Measurements from ENCODE around the gene ADAR.
A peak's percentile ranks its signal among the peaks of the same experiment; 100 is the strongest.
"Not testable (repeated sequence)": the region's sequence is repeated elsewhere in the genome, so short reads cannot be mapped to it uniquely, and the experiment has no call there.

Gene ADAR, protein sequence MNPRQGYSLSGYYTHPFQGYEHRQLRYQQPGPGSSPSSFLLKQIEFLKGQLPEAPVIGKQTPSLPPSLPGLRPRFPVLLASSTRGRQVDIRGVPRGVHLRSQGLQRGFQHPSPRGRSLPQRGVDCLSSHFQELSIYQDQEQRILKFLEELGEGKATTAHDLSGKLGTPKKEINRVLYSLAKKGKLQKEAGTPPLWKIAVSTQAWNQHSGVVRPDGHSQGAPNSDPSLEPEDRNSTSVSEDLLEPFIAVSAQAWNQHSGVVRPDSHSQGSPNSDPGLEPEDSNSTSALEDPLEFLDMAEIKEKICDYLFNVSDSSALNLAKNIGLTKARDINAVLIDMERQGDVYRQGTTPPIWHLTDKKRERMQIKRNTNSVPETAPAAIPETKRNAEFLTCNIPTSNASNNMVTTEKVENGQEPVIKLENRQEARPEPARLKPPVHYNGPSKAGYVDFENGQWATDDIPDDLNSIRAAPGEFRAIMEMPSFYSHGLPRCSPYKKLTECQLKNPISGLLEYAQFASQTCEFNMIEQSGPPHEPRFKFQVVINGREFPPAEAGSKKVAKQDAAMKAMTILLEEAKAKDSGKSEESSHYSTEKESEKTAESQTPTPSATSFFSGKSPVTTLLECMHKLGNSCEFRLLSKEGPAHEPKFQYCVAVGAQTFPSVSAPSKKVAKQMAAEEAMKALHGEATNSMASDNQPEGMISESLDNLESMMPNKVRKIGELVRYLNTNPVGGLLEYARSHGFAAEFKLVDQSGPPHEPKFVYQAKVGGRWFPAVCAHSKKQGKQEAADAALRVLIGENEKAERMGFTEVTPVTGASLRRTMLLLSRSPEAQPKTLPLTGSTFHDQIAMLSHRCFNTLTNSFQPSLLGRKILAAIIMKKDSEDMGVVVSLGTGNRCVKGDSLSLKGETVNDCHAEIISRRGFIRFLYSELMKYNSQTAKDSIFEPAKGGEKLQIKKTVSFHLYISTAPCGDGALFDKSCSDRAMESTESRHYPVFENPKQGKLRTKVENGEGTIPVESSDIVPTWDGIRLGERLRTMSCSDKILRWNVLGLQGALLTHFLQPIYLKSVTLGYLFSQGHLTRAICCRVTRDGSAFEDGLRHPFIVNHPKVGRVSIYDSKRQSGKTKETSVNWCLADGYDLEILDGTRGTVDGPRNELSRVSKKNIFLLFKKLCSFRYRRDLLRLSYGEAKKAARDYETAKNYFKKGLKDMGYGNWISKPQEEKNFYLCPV

DNA sequence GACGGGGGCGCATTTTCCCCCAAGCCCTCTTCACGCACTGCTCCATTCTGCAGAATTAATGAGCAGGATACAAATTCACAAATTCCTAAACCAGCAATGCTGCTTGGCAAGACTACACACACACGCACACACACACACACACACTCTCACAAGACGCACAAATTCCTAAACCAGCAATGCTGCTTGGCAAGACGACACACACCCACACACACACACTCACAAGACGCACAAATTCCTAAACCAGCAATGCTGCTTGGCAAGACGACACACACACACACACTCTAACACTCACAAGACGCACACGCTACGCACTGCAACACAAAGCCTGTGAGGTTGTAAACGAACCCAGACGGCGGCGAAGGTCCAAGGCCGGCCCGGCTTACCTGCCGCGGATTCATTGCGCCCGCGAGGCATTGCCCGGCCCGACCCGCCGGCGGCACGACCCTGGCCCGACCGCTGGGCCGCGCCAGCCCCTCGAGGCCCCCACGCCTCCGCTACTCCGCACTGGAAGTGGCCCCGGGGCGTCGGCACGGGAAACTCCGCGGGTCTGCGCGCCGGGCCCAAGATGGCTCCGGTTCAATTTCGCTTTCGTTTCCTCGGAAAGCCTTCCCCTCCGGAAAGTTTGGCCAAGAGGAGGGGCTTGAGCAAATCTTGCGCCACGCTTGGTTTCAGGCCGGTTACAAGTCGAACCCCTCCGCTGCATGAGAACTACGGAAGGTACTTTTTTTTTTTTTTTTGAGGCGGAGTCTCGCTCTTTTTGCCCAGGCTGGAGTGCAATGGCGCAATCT lies at the start of gene ADAR:
Gene ADAR (minus strand): TSS at position 578 of the 788 bp plus-strand sequence. CDS start 180 bp downstream, at position 398.
- DNase-seq, result peak; percentile 83

- DNase-seq, result no peak
Measured at GRCh38 chr1:154657556-154657955, 49.6 kb upstream of the ADAR start.

DNA sequence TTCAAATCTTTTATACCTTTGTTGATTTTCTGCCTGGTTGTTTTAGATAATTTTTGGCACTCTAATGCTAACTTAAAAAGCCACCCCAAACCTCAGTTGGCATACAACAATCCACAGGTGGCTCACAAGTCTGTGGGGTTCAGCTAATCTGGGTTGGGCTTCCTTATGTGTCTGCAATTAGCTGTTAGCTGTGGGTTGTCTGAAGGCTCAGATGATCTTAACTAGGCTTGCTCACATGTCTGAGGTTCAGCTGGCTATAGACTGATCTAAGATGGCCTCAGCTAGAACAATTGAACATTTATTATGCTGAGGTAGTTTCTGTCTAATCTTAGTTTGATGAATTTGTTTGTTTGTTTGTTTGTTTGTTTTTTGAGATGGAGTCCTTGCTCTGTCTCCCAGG lies 44.9 kb upstream of the ADAR start:
- no peak for DNase-seq

DNA sequence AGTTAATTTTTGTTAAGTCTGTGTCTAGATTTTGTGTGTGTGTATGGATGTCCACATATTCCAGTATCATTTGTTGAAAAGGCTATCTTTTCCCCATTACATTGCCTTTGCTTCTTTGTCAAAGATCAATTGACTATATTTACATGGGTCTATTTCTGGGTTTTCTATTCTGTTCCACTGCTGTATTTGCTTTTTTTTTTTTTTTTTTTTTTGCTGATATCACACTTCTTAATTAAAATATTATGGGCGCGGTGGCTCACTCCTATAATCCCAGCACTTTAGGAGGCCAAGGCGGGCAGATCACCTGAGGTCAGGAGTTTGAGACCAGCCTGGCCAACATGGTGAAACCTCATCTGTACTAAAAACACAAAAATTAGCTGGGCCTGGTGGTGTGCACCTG lies 36.7 kb upstream of the ADAR start:
- DNase-seq, result not testable (repeated sequence)

- no peak for DNase-seq
Measured at GRCh38 chr1:154641534-154641933, 33.5 kb upstream of the ADAR start.

DNA sequence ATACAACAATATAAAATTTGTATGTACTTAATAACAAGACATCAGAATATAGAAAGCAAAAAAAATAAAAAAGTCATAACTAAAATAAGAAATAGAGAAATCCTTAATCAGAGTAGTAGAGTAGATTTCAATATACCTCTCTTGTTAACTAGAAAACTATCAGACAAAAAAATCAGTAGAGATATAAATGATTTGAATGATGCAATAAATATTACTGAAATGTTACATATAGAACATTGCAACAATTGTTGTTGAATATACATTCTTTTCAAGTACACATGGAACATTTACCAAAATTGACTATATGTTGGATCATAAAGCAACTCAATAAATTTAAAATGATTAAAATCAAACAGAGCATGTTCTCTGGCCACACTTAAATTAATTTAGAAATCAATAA lies 31.9 kb upstream of the ADAR start:
- no peak for DNase-seq

- no peak for DNase-seq
Measured at GRCh38 chr1:154635171-154635570, 27.2 kb upstream of the ADAR start.

DNA sequence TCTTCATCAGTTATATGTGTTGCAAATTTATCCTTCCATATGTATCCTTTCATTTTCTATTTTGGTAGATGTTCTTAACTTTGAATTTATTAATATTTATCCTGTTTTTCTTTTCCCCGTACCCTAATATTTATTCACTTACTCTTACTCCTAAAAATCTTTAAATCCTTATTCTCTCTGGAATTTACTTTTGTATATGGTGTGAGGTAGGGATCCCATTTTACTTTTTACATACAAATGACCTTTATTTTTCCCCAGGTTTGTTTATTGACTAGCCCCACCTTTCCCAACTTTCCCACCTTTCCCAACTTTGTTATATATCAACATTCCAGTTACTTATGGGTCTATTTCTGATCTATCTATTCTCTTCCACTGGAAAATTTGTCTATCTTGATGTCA lies 21.7 kb upstream of the ADAR start:
- no peak for DNase-seq

DNA sequence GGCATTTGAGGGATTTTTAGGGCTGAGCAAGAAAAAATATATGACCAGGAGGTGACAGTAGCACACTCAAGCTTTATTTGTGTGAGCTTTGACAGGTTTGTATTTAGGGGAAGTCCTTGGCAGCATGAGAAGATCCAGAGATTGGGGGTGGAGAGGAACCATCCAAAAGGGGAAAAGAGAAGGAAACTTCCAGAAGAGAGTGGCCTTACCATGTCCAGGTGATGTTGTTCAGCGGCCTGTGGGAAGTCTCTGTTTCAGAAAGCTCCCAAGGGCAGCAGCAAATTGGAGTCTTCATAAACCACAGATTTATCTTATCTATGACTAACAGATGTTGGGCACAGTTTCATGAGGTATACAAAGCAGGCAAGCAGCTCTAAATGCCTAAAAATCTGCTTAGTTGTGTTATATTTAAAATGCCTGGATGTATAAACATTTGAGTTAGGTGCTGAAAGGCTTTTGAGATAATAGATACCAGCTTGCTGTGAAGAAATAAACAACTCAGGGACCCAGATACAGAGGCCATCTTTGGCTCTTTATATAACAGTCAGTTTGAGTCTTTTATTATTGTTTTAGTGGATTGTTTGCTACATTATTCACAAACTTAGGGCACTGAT lies 21.2 kb upstream of the ADAR start:
- no peak for DNase-seq

- DNase-seq, result no peak
Measured at GRCh38 chr1:154628121-154628405, 20.1 kb upstream of the ADAR start.

GRCh38 chr1:154627257-154628120 lies 19.5 kb upstream of the ADAR start:
- DNase-seq, result peak; percentile 93

GRCh38 chr1:154626456-154627256 lies 18.7 kb upstream of the ADAR start:
- DNase-seq, result no peak

- no peak for DNase-seq
Measured at GRCh38 chr1:154624746-154625643, 17.0 kb upstream of the ADAR start.

DNA sequence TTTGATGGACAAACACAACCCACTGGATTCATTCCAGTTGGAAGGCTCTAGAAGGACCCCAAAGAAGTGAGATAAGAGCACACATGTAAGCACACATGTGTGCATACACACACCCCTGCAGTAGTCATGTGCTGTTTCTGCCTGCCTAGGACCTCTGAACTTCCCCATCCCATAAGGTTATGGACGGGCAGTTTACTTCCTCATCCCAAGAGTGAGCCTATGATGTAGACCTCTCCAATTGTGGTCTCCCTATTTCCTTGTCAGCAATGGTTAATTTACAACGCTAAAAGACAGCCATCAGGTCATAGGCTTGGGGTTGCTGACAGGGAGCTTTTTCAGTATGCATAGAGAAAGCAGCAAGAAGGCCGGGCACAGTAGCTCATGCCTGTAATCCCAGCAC lies 15.4 kb upstream of the ADAR start:
- no peak for DNase-seq

GRCh38 chr1:154622503-154623039 lies 14.6 kb upstream of the ADAR start:
- no peak for DNase-seq

- no peak for DNase-seq
Measured at GRCh38 chr1:154621875-154622274, 13.9 kb upstream of the ADAR start.

DNA sequence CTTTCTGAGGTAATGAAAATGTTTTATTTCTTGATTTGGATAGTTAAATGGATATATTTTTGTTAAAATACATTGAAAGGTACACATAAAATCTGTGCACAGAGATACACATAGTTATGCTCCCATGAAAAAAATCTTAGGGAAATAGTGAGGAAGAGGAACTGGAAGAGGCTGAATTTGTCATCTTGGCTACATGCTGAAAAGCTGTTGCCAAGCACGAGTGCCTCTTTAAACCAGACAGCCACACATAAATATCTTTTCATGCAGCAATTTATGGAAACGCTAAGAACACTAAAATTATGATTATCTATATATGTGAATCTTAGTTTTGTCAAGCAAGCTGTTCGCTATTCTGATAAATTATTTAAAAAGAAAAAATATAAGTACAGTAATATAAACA lies 12.8 kb upstream of the ADAR start:
- no peak for DNase-seq

DNA sequence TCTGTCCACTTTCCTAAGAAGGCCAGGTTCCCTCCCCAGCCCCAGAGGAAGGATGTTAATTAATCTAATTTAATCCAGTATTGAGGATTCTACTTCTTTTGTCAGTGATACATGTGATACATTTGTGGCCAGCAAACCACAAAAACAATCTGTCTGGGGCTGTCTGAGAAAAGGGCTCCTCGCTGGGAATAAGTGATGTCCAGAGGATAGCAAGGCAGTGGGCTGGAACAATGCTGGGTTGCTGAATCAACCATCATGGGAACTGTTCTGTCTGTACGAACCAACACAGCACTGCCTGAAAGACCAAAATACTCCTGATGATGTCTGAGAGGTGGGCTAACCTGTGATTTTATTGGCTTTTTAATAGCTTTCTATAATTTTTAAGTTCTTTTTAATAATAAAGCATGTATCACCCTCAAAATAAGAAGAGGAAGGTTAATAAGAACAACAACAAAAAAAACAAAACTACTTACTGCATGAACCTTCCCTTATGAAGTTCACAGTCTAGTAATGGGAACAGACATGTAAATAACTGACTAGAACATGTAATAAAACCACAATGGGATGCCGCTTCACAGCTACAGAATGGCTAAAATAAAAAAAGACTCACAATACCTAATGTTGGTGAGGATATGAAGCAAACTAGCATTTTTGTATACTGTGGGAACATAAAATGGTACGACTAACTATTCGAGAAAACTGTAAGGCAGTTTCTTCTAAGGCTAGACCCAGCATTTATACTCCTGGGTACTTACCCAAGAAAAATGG lies 11.4 kb upstream of the ADAR start:
- no peak for DNase-seq
